ENCODE data around the gene SLC6A11.

The SLC6A11 gene

GRCh38 chr3:10816019-10816862 lies at the start of gene SLC6A11:
SLC6A11 (plus strand) TSS chr3:10816228; CDS start chr3:10816266, 38 bp downstream.
- Histone ChIP-seq H3K9me3 (ENCODE audit: low read length) (peaks cover 2% of the 10 kb centered on the region), H3K4me3 (ENCODE audit: low read length) (no peak within 1 kb of the TSS), H3K4me1 (ENCODE audit: insufficient read depth, low read length) (no peaks in the 10 kb centered on the region), H3K36me3 (ENCODE audit: insufficient read depth, low read length) (no peaks in the 10 kb centered on the region), H3K27me3 (ENCODE audit: insufficient read depth, low read length) (peaks cover 36% of the 10 kb centered on the region), H2AFZ (ENCODE audit: low read depth, low read length) (peak within 1 kb of the TSS; percentile 34)

- H3K27me3 ChIP-seq (ENCODE audit: insufficient read depth, low read length), result no peaks in the 10 kb centered on the region
- H3K36me3 ChIP-seq (ENCODE audit: insufficient read depth, low read length), result no peaks in the 10 kb centered on the region
- H3K4me1 ChIP-seq (ENCODE audit: insufficient read depth, low read length), result peaks cover 7% of the 10 kb centered on the region
- no peak overlapping the region for H3K4me3 ChIP-seq (ENCODE audit: low read length)
- H3K9me3 ChIP-seq (ENCODE audit: low read length), result no peaks in the 10 kb centered on the region
- no peak overlapping the region for H2AFZ ChIP-seq (ENCODE audit: low read depth, low read length)
These were observed 47.2 kb upstream of the SLC6A11 start for GRCh38 chr3:10768708-10769394.

DNA sequence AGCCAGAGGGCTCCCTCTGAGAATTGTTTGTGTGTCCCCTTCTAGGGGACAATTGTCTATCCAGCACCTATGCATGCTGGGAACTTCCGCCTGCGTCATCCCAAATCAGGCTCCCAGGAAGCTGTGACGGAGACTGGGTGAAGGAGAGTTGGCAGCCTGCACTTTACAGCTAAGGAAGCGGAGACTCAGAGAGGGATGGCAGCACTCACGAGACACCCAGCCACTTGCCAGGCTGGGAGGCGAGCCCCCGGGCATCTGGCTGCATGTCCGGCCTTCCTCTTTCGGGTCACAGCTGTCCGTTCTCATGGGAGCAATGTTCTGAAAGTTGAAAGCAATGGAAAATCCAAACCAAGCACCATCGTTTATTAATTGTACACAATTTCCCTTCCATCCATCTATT lies 45.5 kb upstream of the SLC6A11 start:
- Histone ChIP-seq H3K4me1 (ENCODE audit: insufficient read depth, low read length) (no peaks in the 10 kb centered on the region), H3K36me3 (ENCODE audit: insufficient read depth, low read length) (no peaks in the 10 kb centered on the region), H3K4me3 (ENCODE audit: low read length) (no peak overlapping the region), H3K9me3 (ENCODE audit: low read length) (no peaks in the 10 kb centered on the region), H2AFZ (ENCODE audit: low read depth, low read length) (no peak overlapping the region), H3K27me3 (ENCODE audit: insufficient read depth, low read length) (no peaks in the 10 kb centered on the region)

GRCh38 chr3:10770981-10771380 lies 45.0 kb upstream of the SLC6A11 start:
- Histone ChIP-seq H3K4me1 (ENCODE audit: insufficient read depth, low read length) (no peaks in the 10 kb centered on the region), H3K4me3 (ENCODE audit: low read length) (no peak overlapping the region), H3K9me3 (ENCODE audit: low read length) (no peaks in the 10 kb centered on the region), H3K36me3 (ENCODE audit: insufficient read depth, low read length) (no peaks in the 10 kb centered on the region), H3K27me3 (ENCODE audit: insufficient read depth, low read length) (no peaks in the 10 kb centered on the region), H2AFZ (ENCODE audit: low read depth, low read length) (no peak overlapping the region)

- Histone ChIP-seq H2AFZ (ENCODE audit: low read depth, low read length) (no peak overlapping the region), H3K4me3 (ENCODE audit: low read length) (no peak overlapping the region), H3K4me1 (ENCODE audit: insufficient read depth, low read length) (no peaks in the 10 kb centered on the region), H3K9me3 (ENCODE audit: low read length) (no peaks in the 10 kb centered on the region), H3K36me3 (ENCODE audit: insufficient read depth, low read length) (no peaks in the 10 kb centered on the region), H3K27me3 (ENCODE audit: insufficient read depth, low read length) (no peaks in the 10 kb centered on the region)
These were observed 44.4 kb upstream of the SLC6A11 start for GRCh38 chr3:10771486-10772270.

- Histone ChIP-seq H2AFZ (ENCODE audit: low read depth, low read length) (no peak overlapping the region), H3K9me3 (ENCODE audit: low read length) (no peaks in the 10 kb centered on the region), H3K4me3 (ENCODE audit: low read length) (no peak overlapping the region), H3K27me3 (ENCODE audit: insufficient read depth, low read length) (no peaks in the 10 kb centered on the region), H3K4me1 (ENCODE audit: insufficient read depth, low read length) (no peaks in the 10 kb centered on the region), H3K36me3 (ENCODE audit: insufficient read depth, low read length) (no peaks in the 10 kb centered on the region)
These were observed 43.5 kb upstream of the SLC6A11 start for GRCh38 chr3:10772271-10773161.

DNA sequence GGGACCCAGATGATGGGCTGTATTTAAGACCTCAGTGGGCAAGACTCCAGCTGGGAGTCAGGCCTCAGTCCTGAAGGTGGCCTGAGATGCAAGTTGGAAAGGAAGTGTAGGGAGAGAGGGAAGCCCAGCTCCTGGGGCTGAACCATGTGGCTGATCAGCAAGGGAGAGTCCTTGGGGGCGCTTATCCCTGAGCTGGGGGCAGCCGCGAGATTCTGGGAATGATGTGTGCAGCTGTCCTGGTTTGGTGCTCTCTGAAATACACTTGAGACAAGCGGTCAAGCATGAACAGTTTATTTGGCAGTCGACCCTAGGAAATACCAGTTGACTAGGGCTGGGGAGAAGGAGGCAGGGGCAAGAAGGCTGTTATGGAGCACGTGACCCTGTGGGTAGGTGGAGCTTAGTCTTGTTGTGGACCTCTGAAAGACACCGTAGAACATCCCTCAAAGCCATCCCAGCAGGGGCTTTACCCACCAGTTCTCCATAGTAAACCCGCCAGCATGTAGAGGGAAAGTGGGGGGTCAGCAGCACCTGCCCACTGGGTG lies 41.8 kb upstream of the SLC6A11 start:
- H3K27me3 ChIP-seq (ENCODE audit: insufficient read depth, low read length), result no peaks in the 10 kb centered on the region
- H3K4me1 ChIP-seq (ENCODE audit: insufficient read depth, low read length), result no peaks in the 10 kb centered on the region
- H3K4me3 ChIP-seq (ENCODE audit: low read length), result no peak overlapping the region
- H2AFZ ChIP-seq (ENCODE audit: low read depth, low read length), result no peak overlapping the region
- no peaks in the 10 kb centered on the region for H3K36me3 ChIP-seq (ENCODE audit: insufficient read depth, low read length)
- no peaks in the 10 kb centered on the region for H3K9me3 ChIP-seq (ENCODE audit: low read length)

DNA sequence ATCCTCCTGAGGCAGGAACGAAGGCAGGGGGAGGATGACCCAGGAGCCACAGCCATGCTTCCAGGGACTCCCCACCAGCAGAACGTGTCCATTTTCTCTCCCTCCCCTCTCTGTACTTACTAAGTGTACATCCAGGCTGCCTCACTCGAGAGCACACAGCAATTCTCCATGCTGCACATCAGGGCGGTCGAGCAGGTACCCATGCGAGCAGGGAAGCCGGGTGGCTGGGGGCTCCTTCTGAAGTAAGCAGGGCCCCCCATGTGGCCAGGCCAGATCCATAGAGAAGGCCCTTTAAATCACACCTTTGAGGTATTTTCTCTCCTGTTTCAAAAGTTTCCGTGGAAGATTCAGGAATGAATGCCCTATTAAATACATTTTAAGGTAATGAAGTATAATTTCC lies 41.2 kb upstream of the SLC6A11 start:
- Histone ChIP-seq H3K4me3 (ENCODE audit: low read length) (no peak overlapping the region), H3K9me3 (ENCODE audit: low read length) (no peaks in the 10 kb centered on the region), H2AFZ (ENCODE audit: low read depth, low read length) (no peak overlapping the region), H3K4me1 (ENCODE audit: insufficient read depth, low read length) (no peaks in the 10 kb centered on the region), H3K36me3 (ENCODE audit: insufficient read depth, low read length) (no peaks in the 10 kb centered on the region), H3K27me3 (ENCODE audit: insufficient read depth, low read length) (no peaks in the 10 kb centered on the region)

GRCh38 chr3:10775259-10775658 lies 40.8 kb upstream of the SLC6A11 start:
- H2AFZ ChIP-seq (ENCODE audit: low read depth, low read length), result no peak overlapping the region
- H3K27me3 ChIP-seq (ENCODE audit: insufficient read depth, low read length), result no peaks in the 10 kb centered on the region
- H3K9me3 ChIP-seq (ENCODE audit: low read length), result no peaks in the 10 kb centered on the region
- H3K4me1 ChIP-seq (ENCODE audit: insufficient read depth, low read length), result no peaks in the 10 kb centered on the region
- H3K36me3 ChIP-seq (ENCODE audit: insufficient read depth, low read length), result no peaks in the 10 kb centered on the region
- H3K4me3 ChIP-seq (ENCODE audit: low read length), result no peak overlapping the region

- Histone ChIP-seq H3K9me3 (ENCODE audit: low read length) (no peaks in the 10 kb centered on the region), H2AFZ (ENCODE audit: low read depth, low read length) (no peak overlapping the region), H3K4me3 (ENCODE audit: low read length) (no peak overlapping the region), H3K4me1 (ENCODE audit: insufficient read depth, low read length) (no peaks in the 10 kb centered on the region), H3K27me3 (ENCODE audit: insufficient read depth, low read length) (no peaks in the 10 kb centered on the region), H3K36me3 (ENCODE audit: insufficient read depth, low read length) (no peaks in the 10 kb centered on the region)
These were observed 40.2 kb upstream of the SLC6A11 start for GRCh38 chr3:10775828-10776227.

GRCh38 chr3:10777627-10778026 lies 38.4 kb upstream of the SLC6A11 start:
- no peaks in the 10 kb centered on the region for H3K36me3 ChIP-seq (ENCODE audit: insufficient read depth, low read length)
- no peaks in the 10 kb centered on the region for H3K27me3 ChIP-seq (ENCODE audit: insufficient read depth, low read length)
- no peak overlapping the region for H2AFZ ChIP-seq (ENCODE audit: low read depth, low read length)

More at GRCh38 chr3:10777627-10778026, 38.4 kb upstream of the SLC6A11 start:
- Histone ChIP-seq H3K4me3 (ENCODE audit: low read length) (no peak overlapping the region), H3K4me1 (ENCODE audit: insufficient read depth, low read length) (no peaks in the 10 kb centered on the region), H3K9me3 (ENCODE audit: low read length) (no peaks in the 10 kb centered on the region)
